ENCODE measurements around the gene RUVBL1.
"Not testable (repeated sequence)": the region's sequence is repeated elsewhere in the genome, so short reads cannot be mapped to it uniquely, and the experiment has no call there.

Gene RUVBL1

GRCh38 chr3:128123538-128124368 is at the start of gene RUVBL1:
Gene RUVBL1, minus strand, starts transcription at chr3:128123812. Its CDS starts 88 bp downstream, at chr3:128123724.
- peak; percentile 95 for DNase-seq

GRCh38 chr3:128173200-128173599 is 49.6 kb upstream of the RUVBL1 start:
- no peak for DNase-seq

- DNase-seq, result peak; percentile 8
Observed at GRCh38 chr3:128170866-128171516, 47.4 kb upstream of the RUVBL1 start.

GRCh38 chr3:128168836-128169235 is 45.2 kb upstream of the RUVBL1 start:
- DNase-seq, result no peak

GRCh38 chr3:128167973-128168674 is 44.5 kb upstream of the RUVBL1 start:
- DNase-seq, result no peak

DNA sequence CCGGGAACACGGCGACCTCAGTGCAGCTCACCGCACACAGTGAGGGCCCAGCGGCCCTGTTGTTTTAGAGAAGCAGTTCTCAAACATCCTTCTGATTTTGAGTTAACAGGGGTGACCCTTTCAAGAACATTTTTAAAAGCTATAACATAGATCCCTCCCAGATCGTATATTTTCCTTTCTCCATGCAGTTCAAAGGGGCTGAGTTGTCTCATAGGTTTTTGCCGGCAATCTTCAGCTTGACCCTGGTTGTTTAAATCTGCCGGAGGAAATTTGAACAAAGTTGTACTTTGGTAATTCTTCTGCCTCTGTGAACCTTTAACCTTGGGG is 44.0 kb upstream of the RUVBL1 start:
- no peak for DNase-seq

GRCh38 chr3:128166971-128167453 is 43.4 kb upstream of the RUVBL1 start:
- no peak for DNase-seq

DNA sequence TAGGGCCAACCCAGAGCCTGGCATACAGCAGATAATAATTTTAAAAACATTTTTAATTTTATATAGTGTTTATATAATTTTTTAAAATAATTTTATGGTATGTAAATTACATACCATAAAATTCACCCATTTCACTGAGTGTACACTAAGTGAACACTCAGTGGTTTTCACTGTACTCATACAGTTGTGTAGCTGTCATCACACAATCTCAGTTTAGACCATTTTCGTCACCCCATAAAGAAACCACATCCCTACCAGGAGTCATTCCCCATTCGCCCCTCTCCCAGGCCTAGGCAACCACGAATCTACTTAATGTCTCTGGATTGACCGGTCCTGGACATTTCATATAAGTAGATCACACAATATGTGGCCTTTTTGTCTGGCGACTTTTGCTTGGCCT is 39.8 kb upstream of the RUVBL1 start:
- DNase-seq, result no peak

GRCh38 chr3:128160661-128161060 is 37.0 kb upstream of the RUVBL1 start:
- no peak for DNase-seq

GRCh38 chr3:128155616-128156360 is 32.2 kb upstream of the RUVBL1 start:
- DNase-seq, result no peak

- DNase-seq, result not testable (repeated sequence)
Observed at GRCh38 chr3:128154354-128154753, 30.7 kb upstream of the RUVBL1 start.

DNA sequence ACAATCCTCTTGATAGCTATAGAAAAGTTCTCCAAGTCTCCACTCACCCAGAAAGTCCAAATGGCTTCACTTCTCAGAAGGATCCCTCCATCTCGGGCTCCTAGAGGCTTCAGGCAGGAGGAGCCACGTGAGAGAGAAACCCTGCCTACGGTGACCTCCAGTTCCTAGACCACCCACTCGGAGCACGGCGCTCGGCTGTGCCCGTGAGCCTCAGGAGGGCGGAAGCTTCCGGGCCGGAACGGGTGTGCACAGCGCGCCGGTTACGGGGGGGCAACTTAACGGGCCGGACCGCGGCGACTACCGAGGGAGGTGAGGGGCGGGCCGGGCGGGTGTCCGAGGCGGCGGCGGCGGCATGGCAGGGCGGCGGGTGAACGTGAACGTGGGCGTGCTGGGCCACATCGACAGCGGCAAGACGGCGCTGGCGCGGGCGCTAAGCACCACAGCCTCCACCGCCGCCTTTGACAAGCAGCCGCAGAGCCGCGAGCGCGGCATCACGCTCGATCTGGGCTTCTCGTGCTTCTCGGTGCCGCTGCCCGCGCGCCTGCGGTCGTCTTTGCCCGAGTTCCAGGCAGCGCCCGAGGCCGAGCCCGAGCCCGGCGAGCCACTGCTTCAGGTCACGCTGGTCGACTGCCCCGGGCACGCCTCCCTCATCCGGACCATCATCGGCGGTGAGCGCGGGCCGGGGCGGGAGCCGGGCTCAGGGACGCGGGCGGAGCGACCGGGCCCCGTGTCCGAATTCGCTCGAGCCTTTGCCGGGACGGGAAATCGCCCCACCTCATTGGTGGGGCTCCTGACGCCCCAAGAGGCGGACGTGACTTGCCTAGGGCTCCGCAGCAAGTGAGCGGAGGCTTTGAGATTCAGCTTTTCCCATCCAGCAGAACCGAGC is 29.8 kb upstream of the RUVBL1 start, which contains the start of gene EEFSEC:
TSS of gene EEFSEC (plus strand) at position 326 of the 886 bp plus-strand sequence. CDS start at position 353, 27 bp downstream.
- DNase-seq, result peak; percentile 85

GRCh38 chr3:128152419-128153155 is 29.0 kb upstream of the RUVBL1 start:
- DNase-seq, result no peak

DNA sequence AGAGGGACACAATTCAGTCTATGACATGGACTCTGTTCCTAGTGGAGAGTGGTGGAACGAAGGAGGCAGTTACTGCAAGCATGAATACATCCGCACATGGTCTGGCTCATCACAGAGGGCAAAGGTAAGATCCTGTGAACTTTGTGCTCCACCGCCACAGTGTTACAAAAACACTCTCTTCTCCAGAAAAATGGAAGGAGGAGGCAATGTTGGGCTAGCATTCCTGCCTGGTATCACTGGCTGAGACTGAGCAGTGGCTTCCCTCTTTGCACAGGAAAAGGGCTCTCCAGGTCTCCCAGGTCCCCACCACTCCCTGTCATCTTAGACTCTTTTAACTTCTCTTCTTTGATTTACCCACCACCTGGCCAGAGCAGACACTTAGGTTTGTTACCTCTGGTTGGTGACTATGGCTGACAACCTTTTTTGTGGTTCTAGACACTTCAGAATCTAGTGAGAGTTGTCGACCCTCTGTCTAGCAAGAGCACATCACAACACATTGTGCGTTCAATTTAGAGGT is 28.2 kb upstream of the RUVBL1 start:
- no peak for DNase-seq

DNA sequence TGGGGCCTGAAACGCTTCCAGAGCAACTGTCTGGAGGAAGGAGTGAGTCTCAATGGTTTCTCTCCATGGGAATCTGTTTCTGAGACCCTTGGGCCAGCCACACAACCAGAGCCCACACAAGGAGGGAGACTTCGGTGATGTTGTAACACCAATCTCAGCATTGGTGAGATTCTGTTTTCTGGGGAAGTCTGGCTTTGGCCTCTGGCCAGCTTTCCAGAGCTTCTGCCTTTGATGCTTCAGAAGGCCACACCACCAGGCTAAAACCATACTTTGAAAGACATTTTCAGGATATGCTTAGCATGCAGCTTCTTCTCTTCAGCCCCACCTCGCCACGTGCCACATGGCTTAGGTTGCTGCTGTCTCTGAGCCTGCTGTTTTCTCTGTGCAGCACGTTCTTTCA is 26.0 kb upstream of the RUVBL1 start:
- no peak for DNase-seq

GRCh38 chr3:128146201-128146600 is 22.6 kb upstream of the RUVBL1 start:
- no peak for DNase-seq

GRCh38 chr3:128145279-128145678 is 21.7 kb upstream of the RUVBL1 start:
- DNase-seq, result no peak

GRCh38 chr3:128144512-128145187 is 21.0 kb upstream of the RUVBL1 start:
- no peak for DNase-seq

DNA sequence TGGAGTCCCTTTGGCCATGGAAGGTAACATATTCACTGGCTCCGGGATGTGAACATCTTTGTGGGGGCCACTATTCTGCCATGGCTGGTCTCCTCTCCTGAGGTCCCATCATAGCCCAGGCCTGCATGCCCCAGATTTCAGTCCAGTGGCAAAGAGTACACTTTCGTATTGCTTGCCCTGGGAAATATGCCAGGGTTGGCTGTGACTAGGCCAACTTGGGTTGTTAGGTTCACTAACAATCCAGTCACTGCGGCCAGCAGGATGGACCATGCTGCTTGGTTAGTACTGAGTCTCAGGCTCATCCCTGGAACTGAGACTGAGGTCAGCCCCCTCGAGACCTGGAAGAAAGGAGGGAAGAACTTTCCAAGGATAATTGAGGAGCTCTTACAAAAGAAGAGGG is 19.9 kb upstream of the RUVBL1 start:
- DNase-seq, result no peak

- peak; percentile 62 for DNase-seq
Observed at GRCh38 chr3:128133273-128133883, 9.8 kb upstream of the RUVBL1 start.

All from CD4-positive, alpha-beta T cell treated with Interleukin-17A for 4 hours (primary cell).